ENCODE data around the gene RNF8. TPM values are rescaled to one million over a fixed set of nuclear protein-coding genes. Genes with fewer than 3 reads are reported as not detected.

The RNF8 gene
- polyA plus RNA-seq, 3 donors, result 4.2 to 4.9 (median 4.7) TPM

- no peak for TF ChIP-seq CTCF (IDR thresholded peaks at IDR 0.05)
- peak overlapping the region in 3 of 7 donors; percentile 16 to 64 (median 19) for H3K27ac Mint-ChIP-seq
- WGBS (ENCODE audit: insufficient coverage), result 95% methylated on average over 4 of the region's 5 CpGs
- no peaks in the 10 kb centered on the region for H4K20me1 ChIP-seq (ENCODE audit: insufficient read depth, low read length)
- peaks cover 10 to 77% of the 10 kb centered on the region in 2 donors for H3K36me3 ChIP-seq (replicated peaks in 1 of 2; ENCODE audit: control insufficient read depth in 1 of 2, insufficient read depth in 2 of 2, low read length in 2 of 2)
- peaks cover 0 to 7% (median 0%) of the 10 kb centered on the region in 7 donors for H3K9me3 Mint-ChIP-seq
- no peak overlapping the region for H3K27ac ChIP-seq (ENCODE audit: low read depth in 1 of 2, low read length in 2 of 2)
- no peak overlapping the region for H3K4me2 ChIP-seq (replicated peaks; ENCODE audit: extremely low read depth, low read length, poor library complexity, severe bottlenecking)
- peaks cover 4% of the 10 kb centered on the region for H3K4me1 Mint-ChIP-seq
- H3K9me3 ChIP-seq (replicated peaks in 1 of 2; ENCODE audit: control insufficient read depth in 1 of 2, insufficient read depth in 1 of 2, low read length in 2 of 2), result no peaks in the 10 kb centered on the region
- H3K4me3 Mint-ChIP-seq, result no peak overlapping the region
- peaks cover 0 to 4% (median 0%) of the 10 kb centered on the region in 3 donors for H3K27me3 Mint-ChIP-seq (ENCODE audit: low read depth in 3 of 3)
- no peaks in the 10 kb centered on the region for H3K27me3 ChIP-seq (ENCODE audit: control insufficient read depth in 2 of 2, insufficient read depth in 2 of 2, low read length in 2 of 2)
- intact Hi-C loops (cut with micrococcal nuclease), result no loop called here
- no peak for DNase-seq
- peaks cover 0 to under 1% of the 10 kb centered on the region in 2 donors for H3K4me1 ChIP-seq (ENCODE audit: control insufficient read depth in 1 of 2, insufficient read depth in 2 of 2, low read length in 2 of 2)
- no peak overlapping the region for H2AFZ ChIP-seq (ENCODE audit: insufficient read depth, low read depth, low read length, poor library complexity, severe bottlenecking)
- H3K79me2 ChIP-seq (ENCODE audit: insufficient read depth, low read length), result no peaks in the 10 kb centered on the region
- peaks cover 58% of the 10 kb centered on the region in 2 donors for H3K36me3 Mint-ChIP-seq
- H3K4me3 ChIP-seq (replicated peaks in 1 of 3; ENCODE audit: low read depth in 2 of 3, low read length in 3 of 3), result no peak overlapping the region
- H3K9ac ChIP-seq (ENCODE audit: insufficient read depth, low read length, poor library complexity, severe bottlenecking), result no peak overlapping the region
Observed at GRCh38 chr6:37308069-37308815, 45.5 kb upstream of the RNF8 start.

- H3K4me2 ChIP-seq (replicated peaks; ENCODE audit: extremely low read depth, low read length, poor library complexity, severe bottlenecking), result no peak overlapping the region
- no peak overlapping the region for H3K27ac ChIP-seq (ENCODE audit: low read depth in 1 of 2, low read length in 2 of 2)
- H3K9me3 ChIP-seq (replicated peaks in 1 of 2; ENCODE audit: control insufficient read depth in 1 of 2, insufficient read depth in 1 of 2, low read length in 2 of 2), result no peaks in the 10 kb centered on the region
- H3K79me2 ChIP-seq (ENCODE audit: insufficient read depth, low read length), result no peaks in the 10 kb centered on the region
- H3K4me1 Mint-ChIP-seq, result peaks cover 7% of the 10 kb centered on the region
- no peaks in the 10 kb centered on the region for H3K27me3 ChIP-seq (ENCODE audit: control insufficient read depth in 2 of 2, insufficient read depth in 2 of 2, low read length in 2 of 2)
- H2AFZ ChIP-seq (ENCODE audit: insufficient read depth, low read depth, low read length, poor library complexity, severe bottlenecking), result no peak overlapping the region
- no peak overlapping the region for H3K27ac Mint-ChIP-seq
- 93% methylated on average over 1 of the region's 1 CpG for WGBS (ENCODE audit: insufficient coverage)
- H3K4me3 Mint-ChIP-seq, result no peak overlapping the region
- no peak for TF ChIP-seq CTCF (IDR thresholded peaks at IDR 0.05)
- H3K36me3 ChIP-seq (replicated peaks in 1 of 2; ENCODE audit: control insufficient read depth in 1 of 2, insufficient read depth in 2 of 2, low read length in 2 of 2), result peaks cover 3 to 77% of the 10 kb centered on the region in 2 donors
- H3K36me3 Mint-ChIP-seq, result peaks cover 58% of the 10 kb centered on the region in 2 donors
- no peak for DNase-seq
- no peaks in the 10 kb centered on the region for H4K20me1 ChIP-seq (ENCODE audit: insufficient read depth, low read length)
- no peaks in the 10 kb centered on the region for H3K4me1 ChIP-seq (ENCODE audit: control insufficient read depth in 1 of 2, insufficient read depth in 2 of 2, low read length in 2 of 2)
- H3K9ac ChIP-seq (ENCODE audit: insufficient read depth, low read length, poor library complexity, severe bottlenecking), result no peak overlapping the region
- H3K27me3 Mint-ChIP-seq (ENCODE audit: low read depth in 3 of 3), result peaks cover 0 to 4% (median 0%) of the 10 kb centered on the region in 3 donors
- H3K9me3 Mint-ChIP-seq, result peaks cover 0 to 7% (median 0%) of the 10 kb centered on the region in 7 donors
- intact Hi-C loops (cut with micrococcal nuclease), result no loop called here
- H3K4me3 ChIP-seq (replicated peaks in 1 of 3; ENCODE audit: low read depth in 2 of 3, low read length in 3 of 3), result no peak overlapping the region
Observed at GRCh38 chr6:37309046-37309445, 44.7 kb upstream of the RNF8 start.

All from CD14-positive monocyte (primary cell).